Raji (cell line): ENCODE data around the gene SEMA6B.

Experiments used
- POLR2A ChIP-seq: IDR thresholded peaks from 2 replicates; pipeline ENCODE4 v1.6.1; 2011; ENCODE audit warnings: low read depth, low read length, control low read depth; ENCODE audit not compliant: insufficient read depth

Gene SEMA6B

GRCh38 chr19:4533334-4533733 is 26.1 kb downstream of the SEMA6B start:
- TF ChIP-seq POLR2A, result no peak

GRCh38 chr19:4531562-4532165 is 27.8 kb downstream of the SEMA6B start:
- TF ChIP-seq POLR2A, result no peak

GRCh38 chr19:4529924-4530522 is 29.5 kb downstream of the SEMA6B start:
- no peak for TF ChIP-seq POLR2A

- TF ChIP-seq POLR2A, result no peak
These were observed 30.6 kb downstream of the SEMA6B start for GRCh38 chr19:4528843-4529242.

GRCh38 chr19:4525563-4526002 is 33.9 kb downstream of the SEMA6B start:
- no peak for TF ChIP-seq POLR2A

- TF ChIP-seq POLR2A, result no peak
These were observed 34.5 kb downstream of the SEMA6B start for GRCh38 chr19:4524808-4525562.

- TF ChIP-seq POLR2A, result no peak
These were observed 36.0 kb downstream of the SEMA6B start for GRCh38 chr19:4523306-4524110.

GRCh38 chr19:4522291-4523002 is 37.0 kb downstream of the SEMA6B start:
- no peak for TF ChIP-seq POLR2A

- TF ChIP-seq POLR2A, result no peak
These were observed 37.6 kb downstream of the SEMA6B start for GRCh38 chr19:4521888-4522242.

- no peak for TF ChIP-seq POLR2A
These were observed 38.2 kb downstream of the SEMA6B start for GRCh38 chr19:4521170-4521887.

GRCh38 chr19:4519521-4520277 is 39.8 kb downstream of the SEMA6B start:
- no peak for TF ChIP-seq POLR2A

GRCh38 chr19:4519172-4519496 is 40.4 kb downstream of the SEMA6B start:
- TF ChIP-seq POLR2A, result no peak

- TF ChIP-seq POLR2A, result no peak
These were observed 40.9 kb downstream of the SEMA6B start, which contains the start of gene PLIN4 for GRCh38 chr19:4518345-4519171. Gene PLIN4 (minus strand): TSS chr19:4518486. CDS start chr19:4518272, 214 bp downstream.

GRCh38 chr19:4517451-4518057 is 41.9 kb downstream of the SEMA6B start:
- TF ChIP-seq POLR2A, result no peak
